Activated T-helper 2 cell treated with anti-CD3 and anti-CD28 coated beads, Interferon-gamma antibody, Interleukin-2, Interleukin-4, amounts not matched to agents 10 μg/mL and 5 μg/mL and 100 μg/mL, durations not matched to agents 14 hours and 24 hours and 36 hours (primary cell): ENCODE data around the gene NKAPD1. TPM values are rescaled to one million over a fixed set of nuclear protein-coding genes. Genes with fewer than 3 reads are reported as not detected.

ENCODE experiments used
- DNase-seq: peaks from one replicate; pipeline ENCODE4 v3.0.0; 2021; ENCODE audit warnings: low spot score
- H3K27ac Mint-ChIP-seq: one replicate; pipeline ENCODE4 v1.8.0; 2021; ENCODE audit warnings: mixed read lengths
- H3K27me3 Mint-ChIP-seq: one replicate; pipeline ENCODE4 v1.8.0; 2021; ENCODE audit warnings: low read depth, mixed read lengths
- H3K36me3 Mint-ChIP-seq: one replicate; pipeline ENCODE4 v1.8.0; 2021; ENCODE audit warnings: low read depth, mixed read lengths
- H3K4me1 Mint-ChIP-seq: one replicate; pipeline ENCODE4 v1.8.0; 2021; ENCODE audit warnings: low read depth, mixed read lengths
- H3K4me3 Mint-ChIP-seq: one replicate; pipeline ENCODE4 v1.8.0; 2021; ENCODE audit warnings: low read depth, mild to moderate bottlenecking, moderate library complexity, mixed read lengths
- H3K9me3 Mint-ChIP-seq: one replicate; pipeline ENCODE4 v1.8.0; 2021; ENCODE audit warnings: mixed read lengths
- intact Hi-C: fragments of 100-400 bp; cut with micrococcal nuclease; formaldehyde crosslinking; loops from one replicate; pipeline ENCODE4 v1.15.1; 2023
- total RNA-seq: library from RNA; stranded (reverse); gene quantifications from 2 replicates; pipeline ENCODE4 v1.2.3, GENCODE V29; 2022

NKAPD1 gene
- total RNA-seq, 1 donor from 2014 or later, result 24.6 TPM

DNA sequence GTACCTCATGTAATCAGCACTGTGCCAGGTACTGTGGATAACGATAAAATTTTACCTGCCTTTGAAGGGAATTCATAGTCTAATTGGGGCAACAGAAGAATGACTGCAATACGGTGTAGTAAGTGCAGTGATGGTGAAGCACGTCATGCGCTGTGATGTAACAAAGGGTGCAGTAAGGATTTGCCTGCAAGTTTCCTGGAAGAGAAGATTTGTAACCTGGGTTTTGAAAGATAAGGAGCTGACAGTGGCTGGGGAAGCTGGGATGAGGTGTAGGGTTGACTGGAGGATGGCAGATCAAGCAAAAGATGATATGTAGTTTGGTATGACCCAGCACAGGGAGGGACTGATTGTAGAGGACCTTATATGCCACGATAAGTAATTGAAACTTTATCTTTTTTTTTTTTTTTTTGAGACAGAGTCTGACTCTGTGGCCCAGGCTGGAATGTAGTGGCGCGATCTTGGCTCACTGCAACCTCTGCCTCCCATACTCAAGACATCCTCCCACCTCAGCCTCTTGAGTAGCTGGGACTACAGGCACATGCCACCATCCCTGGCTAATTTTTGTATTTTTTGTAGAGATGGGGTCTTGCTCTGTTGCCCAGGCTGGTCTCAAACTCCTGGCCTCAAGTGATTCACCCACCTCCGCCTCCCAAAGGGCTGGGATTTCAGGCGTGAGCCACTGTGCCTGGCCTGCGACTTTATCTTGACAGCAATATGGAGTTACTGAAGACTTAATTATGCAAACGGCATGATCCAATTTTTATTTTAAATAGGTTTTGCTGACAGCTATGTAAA, 23.8 kb downstream of the NKAPD1 start:
- Mint-ChIP-seq H3K9me3 (no peaks in the 10 kb centered on the region), H3K4me3 (no peak overlapping the region), H3K27me3 (no peaks in the 10 kb centered on the region), H3K27ac (no peak overlapping the region), H3K36me3 (peaks cover 17% of the 10 kb centered on the region), H3K4me1 (no peaks in the 10 kb centered on the region)
- intact Hi-C loops, result no loop called here
- no peak for DNase-seq

DNA sequence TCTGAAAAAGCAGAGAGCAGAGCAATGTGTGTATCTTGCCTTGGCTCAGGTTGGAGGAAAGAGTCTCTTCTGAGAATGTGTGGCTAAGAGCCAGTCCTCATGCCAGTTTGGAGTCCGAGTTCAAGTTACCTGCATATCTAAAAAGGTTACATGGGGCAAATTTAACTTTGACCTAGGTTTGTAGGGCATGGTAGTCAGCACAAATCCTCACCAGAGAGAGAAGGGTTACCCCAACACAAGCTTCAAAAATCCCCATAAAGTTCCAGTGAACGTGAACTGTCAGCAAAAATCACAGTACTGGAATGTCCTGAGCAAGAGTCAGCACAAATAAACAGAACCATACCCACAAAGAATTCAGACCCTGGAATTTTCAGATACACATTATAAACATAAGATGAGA, 26.4 kb downstream of the NKAPD1 start:
- no peak overlapping the region for H3K4me3 Mint-ChIP-seq
- intact Hi-C loops, result no loop called here
- no peaks in the 10 kb centered on the region for H3K9me3 Mint-ChIP-seq
- no peaks in the 10 kb centered on the region for H3K4me1 Mint-ChIP-seq
- H3K36me3 Mint-ChIP-seq, result peaks cover 9% of the 10 kb centered on the region
- DNase-seq, result no peak
- no peaks in the 10 kb centered on the region for H3K27me3 Mint-ChIP-seq
- H3K27ac Mint-ChIP-seq, result no peak overlapping the region

DNA sequence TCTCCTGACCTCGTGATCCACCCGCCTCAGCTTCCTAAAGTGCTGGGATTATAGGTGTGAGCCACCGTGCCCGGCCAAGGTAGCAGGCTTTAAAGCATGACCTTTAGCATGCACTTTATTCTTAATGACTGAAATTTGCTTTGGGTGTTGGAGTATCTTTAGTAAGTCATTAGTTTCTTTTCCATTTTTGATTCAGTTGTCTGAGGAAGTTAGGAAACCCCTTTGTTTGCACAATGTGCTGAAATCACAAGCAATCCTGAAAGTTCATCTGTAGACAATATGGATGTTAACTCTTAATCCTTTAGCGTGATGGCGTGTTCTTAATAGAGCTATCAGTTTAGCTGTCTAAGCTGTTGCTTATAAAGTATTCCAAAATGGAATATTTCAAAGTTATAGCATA, 29.3 kb downstream of the NKAPD1 start:
- H3K27me3 Mint-ChIP-seq, result no peaks in the 10 kb centered on the region
- H3K9me3 Mint-ChIP-seq, result no peaks in the 10 kb centered on the region
- no peaks in the 10 kb centered on the region for H3K36me3 Mint-ChIP-seq
- DNase-seq, result no peak
- intact Hi-C loops, result no loop called here
- H3K4me3 Mint-ChIP-seq, result no peak overlapping the region
- H3K27ac Mint-ChIP-seq, result no peak overlapping the region
- no peaks in the 10 kb centered on the region for H3K4me1 Mint-ChIP-seq

DNA sequence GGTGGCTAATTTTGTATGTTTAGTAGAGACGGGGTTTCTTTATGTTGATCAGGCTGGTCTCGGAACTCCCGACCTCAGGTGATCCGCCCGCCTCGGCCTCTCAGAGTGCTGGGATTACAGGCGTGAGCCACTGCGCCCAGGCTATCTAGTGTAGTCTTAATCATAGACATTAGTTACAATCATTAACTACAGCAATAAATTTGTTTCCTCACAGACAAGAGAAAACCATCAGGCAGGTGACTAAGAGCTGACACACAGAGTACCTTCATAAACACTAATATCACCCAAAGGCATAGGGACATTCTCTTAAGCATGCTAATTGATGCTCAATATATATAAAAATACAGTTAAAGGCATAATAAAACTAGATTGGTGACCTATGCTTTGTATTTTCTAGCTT, 32.0 kb downstream of the NKAPD1 start:
- H3K4me3 Mint-ChIP-seq, result no peak overlapping the region
- no peak for DNase-seq
- no peaks in the 10 kb centered on the region for H3K27me3 Mint-ChIP-seq
- no peaks in the 10 kb centered on the region for H3K9me3 Mint-ChIP-seq
- H3K36me3 Mint-ChIP-seq, result no peaks in the 10 kb centered on the region
- intact Hi-C loops, result no loop called here
- H3K4me1 Mint-ChIP-seq, result no peaks in the 10 kb centered on the region
- H3K27ac Mint-ChIP-seq, result no peak overlapping the region

DNA sequence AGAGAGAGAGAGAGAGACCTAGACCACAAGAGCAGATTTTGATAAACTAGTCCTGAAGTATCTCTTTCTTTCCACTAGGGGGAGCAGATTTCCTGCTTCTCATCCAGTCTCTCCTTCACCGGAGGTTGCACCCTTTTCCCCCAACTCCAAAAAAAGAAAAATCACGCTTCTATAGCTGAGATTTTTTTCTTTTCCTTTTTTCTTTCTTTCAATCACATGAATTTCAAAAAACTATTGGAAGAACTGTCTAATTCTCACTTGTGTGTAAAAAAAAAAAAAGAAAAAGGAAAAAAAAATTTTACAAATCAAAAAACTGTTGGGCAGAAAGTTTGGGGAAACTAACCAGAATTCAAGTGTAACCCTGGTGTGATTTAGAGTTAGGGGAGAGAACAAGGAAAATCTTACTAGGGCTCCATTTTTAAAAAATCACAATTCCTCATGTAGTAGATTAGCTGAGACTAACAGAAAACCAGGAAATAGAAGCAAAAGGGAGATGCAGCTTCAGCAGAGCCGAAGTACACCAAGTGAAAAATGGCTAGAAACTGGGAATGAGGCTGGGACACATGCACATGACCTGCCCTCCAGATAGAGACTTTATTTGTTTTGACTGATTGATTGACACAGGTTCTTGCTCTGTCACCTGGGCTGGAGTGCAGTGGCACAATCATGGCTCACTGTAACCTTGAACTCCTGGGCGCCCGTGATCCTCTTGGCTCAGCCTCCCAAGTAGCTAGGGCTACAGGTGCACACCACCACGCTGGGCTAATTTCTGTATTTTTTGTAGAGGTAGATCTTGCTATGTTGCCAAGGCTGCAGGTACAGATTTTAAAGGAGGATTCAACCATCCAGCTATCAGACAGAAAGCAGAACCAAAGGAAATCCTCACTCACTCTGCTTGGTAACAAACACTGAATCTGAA, 39.7 kb downstream of the NKAPD1 start:
- peaks cover 9% of the 10 kb centered on the region for H3K4me1 Mint-ChIP-seq
- no peaks in the 10 kb centered on the region for H3K9me3 Mint-ChIP-seq
- intact Hi-C loops, result loop anchor here (1.0 to 2.0 kb wide), 2 partner anchors 61 to 167 kb away; partner anchors contain the start of gene BCO2
- no peak for DNase-seq
- H3K27ac Mint-ChIP-seq, result no peak overlapping the region
- H3K4me3 Mint-ChIP-seq, result no peak overlapping the region
- no peaks in the 10 kb centered on the region for H3K36me3 Mint-ChIP-seq
- H3K27me3 Mint-ChIP-seq, result no peaks in the 10 kb centered on the region

DNA sequence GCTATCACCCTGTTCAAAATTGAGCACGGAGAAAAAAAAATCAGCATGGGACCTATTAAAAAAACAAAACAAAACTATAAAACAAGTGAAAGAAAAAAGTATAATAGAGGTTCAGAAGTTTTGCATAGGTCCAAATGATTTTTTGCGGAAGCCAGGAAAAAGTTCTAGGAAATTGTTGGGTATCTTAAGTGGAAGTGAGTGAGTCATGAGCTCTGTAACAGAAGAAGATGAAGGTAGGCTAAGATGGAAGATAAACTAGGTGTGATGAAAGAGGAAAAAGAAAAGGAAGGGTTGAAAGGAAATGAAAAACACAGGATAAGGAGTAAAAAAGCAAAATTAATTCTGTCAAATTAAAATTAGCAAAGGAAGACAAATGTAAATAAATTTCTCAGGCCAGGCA, 40.4 kb downstream of the NKAPD1 start:
- H3K27me3 Mint-ChIP-seq, result no peaks in the 10 kb centered on the region
- intact Hi-C loops, result loop anchor here (2.0 kb wide), 1 partner anchor 60 kb away; the partner anchor contains the start of gene BCO2
- H3K27ac Mint-ChIP-seq, result no peak overlapping the region
- DNase-seq, result no peak
- no peak overlapping the region for H3K4me3 Mint-ChIP-seq
- no peaks in the 10 kb centered on the region for H3K9me3 Mint-ChIP-seq
- H3K4me1 Mint-ChIP-seq, result peaks cover 9% of the 10 kb centered on the region
- H3K36me3 Mint-ChIP-seq, result no peaks in the 10 kb centered on the region

DNA sequence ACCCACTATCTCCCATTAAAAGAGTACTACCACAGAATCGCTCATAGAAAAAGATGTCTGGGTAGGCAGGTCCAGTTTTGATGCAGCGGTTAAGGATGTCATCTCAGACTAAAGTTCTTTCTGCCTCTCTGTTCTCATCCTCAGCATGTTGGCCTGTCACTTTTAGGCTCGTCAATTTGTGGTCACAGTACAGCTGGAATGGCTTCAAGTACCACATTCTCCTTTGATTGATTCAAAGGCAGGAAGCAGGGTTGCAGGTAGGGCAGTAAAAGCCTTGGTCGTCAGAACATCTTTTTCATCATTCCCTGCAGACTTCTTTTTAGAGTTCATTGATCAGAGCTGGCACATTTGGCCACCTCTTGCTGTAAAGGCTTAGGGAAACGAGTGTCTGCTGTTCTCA, 41.3 kb downstream of the NKAPD1 start:
- Mint-ChIP-seq H3K27me3 (no peaks in the 10 kb centered on the region), H3K36me3 (no peaks in the 10 kb centered on the region), H3K4me3 (no peak overlapping the region), H3K27ac (no peak overlapping the region), H3K9me3 (no peaks in the 10 kb centered on the region), H3K4me1 (peaks cover 14% of the 10 kb centered on the region)
- intact Hi-C loops, result loop anchor here (2.0 kb wide), 1 partner anchor 59 kb away; the partner anchor contains the start of gene BCO2
- no peak for DNase-seq

DNA sequence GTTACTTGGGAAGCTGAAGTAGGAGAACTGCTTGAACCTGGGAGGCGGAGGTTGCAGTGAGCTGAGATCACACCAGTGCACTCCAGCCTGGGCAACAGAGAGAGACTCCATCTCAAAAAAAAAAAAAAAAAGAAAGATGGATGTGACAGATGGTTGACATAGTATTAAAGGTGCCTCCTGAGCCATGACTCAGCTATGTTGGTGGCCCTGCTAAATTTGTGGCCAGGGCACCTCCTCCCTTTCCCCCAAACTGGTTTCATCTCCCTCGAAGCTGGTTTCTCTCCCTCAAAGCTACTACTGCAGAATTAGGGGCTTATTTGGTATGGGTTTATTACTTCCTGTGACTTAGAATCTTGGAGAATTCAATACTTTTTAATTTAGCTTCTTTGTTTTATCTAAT, 44.1 kb downstream of the NKAPD1 start:
- H3K27me3 Mint-ChIP-seq, result no peaks in the 10 kb centered on the region
- no peak overlapping the region for H3K4me3 Mint-ChIP-seq
- intact Hi-C loops, result no loop called here
- no peak for DNase-seq
- H3K4me1 Mint-ChIP-seq, result peaks cover 17% of the 10 kb centered on the region
- H3K9me3 Mint-ChIP-seq, result no peaks in the 10 kb centered on the region
- no peak overlapping the region for H3K27ac Mint-ChIP-seq
- no peaks in the 10 kb centered on the region for H3K36me3 Mint-ChIP-seq

DNA sequence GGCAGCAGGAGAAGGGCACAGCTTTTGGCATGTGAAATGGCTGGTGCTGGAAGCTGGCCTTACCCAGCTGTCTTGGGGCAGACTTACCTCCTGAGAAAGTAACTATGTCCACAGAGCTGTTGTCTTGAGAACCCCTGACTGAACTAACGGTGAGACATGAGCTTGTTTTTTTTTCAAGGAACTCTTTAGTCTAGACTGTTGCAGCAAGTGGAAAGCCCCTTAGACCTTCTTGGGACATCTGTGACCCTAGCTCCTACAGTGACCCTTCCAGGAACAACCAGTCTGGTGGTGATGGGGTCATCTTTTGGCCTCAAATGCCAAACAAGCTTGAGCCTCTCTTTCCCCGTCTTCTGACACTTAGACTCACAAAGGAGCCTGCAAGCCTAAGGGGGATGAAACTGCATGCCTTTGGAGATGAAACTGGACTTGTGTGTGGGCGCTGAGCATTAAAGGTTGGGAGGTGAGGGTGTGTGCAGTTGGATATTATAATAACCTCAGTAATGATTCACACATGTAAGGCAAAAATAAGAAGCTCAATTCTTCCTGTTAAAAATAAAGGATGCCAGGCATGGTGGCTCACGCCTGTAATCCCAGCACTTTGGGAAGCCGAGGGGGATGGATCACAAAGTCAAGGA, 48.0 kb downstream of the NKAPD1 start:
- no peak overlapping the region for H3K4me3 Mint-ChIP-seq
- H3K27me3 Mint-ChIP-seq, result peaks cover 4% of the 10 kb centered on the region
- no peaks in the 10 kb centered on the region for H3K9me3 Mint-ChIP-seq
- intact Hi-C loops, result no loop called here
- no peak for DNase-seq
- peaks cover 13% of the 10 kb centered on the region for H3K4me1 Mint-ChIP-seq
- no peak overlapping the region for H3K27ac Mint-ChIP-seq
- no peaks in the 10 kb centered on the region for H3K36me3 Mint-ChIP-seq

DNA sequence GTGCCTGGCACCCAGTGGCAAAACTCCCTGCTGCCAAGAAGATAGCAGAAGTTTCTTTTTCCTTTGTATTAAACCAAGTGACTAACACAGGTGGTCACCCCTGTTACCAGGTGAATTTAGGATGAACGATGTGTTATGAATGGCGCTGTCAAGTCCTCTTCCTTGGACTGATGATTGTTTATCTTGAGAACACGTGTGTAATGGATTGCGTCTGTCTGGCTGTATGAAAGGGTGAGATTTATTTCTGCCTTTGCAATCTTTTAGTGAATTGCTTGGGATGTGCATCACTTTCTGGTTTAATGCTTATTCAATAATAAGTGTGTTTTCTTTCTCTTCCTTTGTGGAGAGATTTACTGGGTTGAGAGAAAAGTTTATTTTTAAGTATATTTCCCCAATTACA, 49.0 kb downstream of the NKAPD1 start:
- H3K36me3 Mint-ChIP-seq, result no peaks in the 10 kb centered on the region
- intact Hi-C loops, result no loop called here
- no peaks in the 10 kb centered on the region for H3K9me3 Mint-ChIP-seq
- peaks cover 4% of the 10 kb centered on the region for H3K27me3 Mint-ChIP-seq
- peaks cover 13% of the 10 kb centered on the region for H3K4me1 Mint-ChIP-seq
- no peak overlapping the region for H3K4me3 Mint-ChIP-seq
- no peak for DNase-seq
- no peak overlapping the region for H3K27ac Mint-ChIP-seq

DNA sequence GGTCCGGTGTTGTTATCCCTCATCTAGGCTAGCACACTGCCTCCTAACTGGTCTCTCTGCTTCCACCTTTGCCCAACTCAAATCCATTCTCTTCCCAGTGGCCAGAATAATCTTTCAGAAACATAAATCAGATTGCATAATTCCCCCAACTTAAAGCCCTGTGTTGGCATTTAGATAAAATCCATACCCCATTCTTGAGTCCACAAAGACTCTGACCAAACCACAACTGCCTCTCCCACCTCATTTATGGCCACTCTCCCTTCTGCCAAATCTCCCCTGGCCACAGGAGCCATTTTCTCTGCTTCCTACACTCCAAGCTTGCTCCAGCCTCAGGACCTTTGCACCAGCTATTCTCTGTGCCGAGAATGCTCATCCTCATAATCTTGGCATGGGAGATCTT, 53.0 kb downstream of the NKAPD1 start:
- intact Hi-C loops, result no loop called here
- Mint-ChIP-seq H3K27ac (no peak overlapping the region), H3K27me3 (peaks cover 4% of the 10 kb centered on the region)

DNA sequence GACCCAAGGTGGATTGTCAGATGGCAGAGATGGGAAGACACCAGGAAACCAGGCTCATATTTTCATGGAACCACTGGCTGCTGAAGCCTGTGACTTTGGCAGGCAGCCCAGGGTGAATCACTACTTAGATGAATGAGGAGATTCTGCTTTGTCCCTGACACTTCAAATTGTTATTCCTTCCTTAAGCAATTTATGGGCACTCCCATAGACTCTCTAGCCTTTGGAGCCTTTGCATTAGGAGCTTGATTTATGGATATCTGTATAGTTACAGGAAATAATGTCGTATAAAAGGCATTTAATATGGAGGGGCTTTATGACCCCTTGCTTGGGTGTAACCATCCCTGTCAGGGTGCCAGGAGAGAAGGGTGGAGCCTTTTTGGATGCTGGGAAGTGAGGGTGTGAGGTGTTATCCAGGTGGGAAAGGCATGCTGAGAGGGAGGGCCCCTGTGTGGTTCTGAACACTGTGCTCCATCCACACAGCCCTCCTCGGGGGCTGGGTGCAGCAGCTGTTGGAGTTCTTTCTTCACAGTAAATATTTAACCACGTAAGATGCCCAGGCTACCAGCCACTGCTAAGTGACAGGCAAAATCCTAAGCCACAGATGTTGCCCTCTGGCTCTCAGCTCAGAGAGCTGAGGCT, 54.5 kb downstream of the NKAPD1 start:
- peaks cover 5% of the 10 kb centered on the region for H3K4me1 Mint-ChIP-seq
- H3K9me3 Mint-ChIP-seq, result no peaks in the 10 kb centered on the region
- H3K4me3 Mint-ChIP-seq, result no peak overlapping the region
- DNase-seq, result no peak
- intact Hi-C loops, result no loop called here
- no peaks in the 10 kb centered on the region for H3K36me3 Mint-ChIP-seq
- H3K27ac Mint-ChIP-seq, result no peak overlapping the region
- peaks cover 3% of the 10 kb centered on the region for H3K27me3 Mint-ChIP-seq

More for the DNA sequence above, 53.0 kb downstream of the NKAPD1 start:
- no peaks in the 10 kb centered on the region for H3K9me3 Mint-ChIP-seq
- DNase-seq, result no peak
- H3K4me1 Mint-ChIP-seq, result peaks cover 2% of the 10 kb centered on the region
- H3K36me3 Mint-ChIP-seq, result no peaks in the 10 kb centered on the region
- H3K4me3 Mint-ChIP-seq, result no peak overlapping the region
